ENCODE data around the gene KRTAP5-11. TPM values are rescaled to one million over a fixed set of nuclear protein-coding genes. Genes with fewer than 3 reads are reported as not detected.

KRTAP5-11 gene
- polyA plus RNA-seq, 2 of the 4 experiments (the other 2 are of a cell fraction): not detected

DNA sequence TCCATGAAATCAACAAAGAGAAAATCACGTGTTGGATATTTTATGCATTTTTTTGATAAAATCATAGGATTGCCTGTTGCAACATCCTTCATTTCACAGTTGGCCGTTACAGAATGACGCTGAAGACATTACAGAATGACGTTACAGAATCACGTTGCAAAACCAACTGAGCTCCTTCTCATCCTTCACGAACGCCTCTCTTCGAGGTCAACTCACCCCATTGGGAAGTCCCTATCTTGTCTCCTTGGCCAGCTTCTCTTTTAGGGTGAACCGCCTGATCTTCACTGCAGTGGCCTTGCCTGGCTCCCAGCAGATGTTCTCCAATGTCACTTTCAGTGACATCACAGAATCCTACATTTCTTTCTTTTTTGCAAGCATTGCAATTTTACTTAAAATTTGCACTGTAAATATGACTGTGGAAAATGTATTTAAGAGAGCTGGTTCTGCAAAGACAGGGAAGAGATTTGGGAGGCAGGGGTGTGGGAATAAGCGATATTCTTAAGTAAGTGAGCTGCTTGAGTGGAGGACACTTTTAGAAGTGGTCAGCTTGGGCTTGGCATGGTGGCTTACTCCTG is 50.6 kb downstream of the KRTAP5-11 start:
- 74% methylated on average over 10 of the region's 10 CpGs for WGBS (ENCODE audit: missing lambda C conversion rate)
- H3K4me3 ChIP-seq: no peak overlapping the region
- no peak for ATAC-seq
- DNase-seq (ENCODE audit: low read depth in 1 of 2, low spot score in 1 of 2): no peak
- H3K4me2 ChIP-seq: no peak overlapping the region
- CTCF ChIA-PET: no interaction called here
- POLR2A ChIA-PET: no interaction called here
- peak; percentile 28 for FAIRE-seq
- no peaks in the 10 kb centered on the region for H3K4me1 ChIP-seq
- no peaks in the 10 kb centered on the region for H3K9me3 ChIP-seq
- H3K27ac ChIP-seq: no peak overlapping the region
- peak; percentile 84 for TF ChIP-seq MAFK (IDR thresholded peaks at IDR 0.05; ENCODE audit: partially characterized antibody)
- no peak for TF ChIP-seq EP300 (IDR thresholded peaks at IDR 0.05)

Small RNA genes lying within 50 kb of the gene (small RNA-seq; reads per million reads assigned to genes)
- gene AP000867.1 (0 reads per million in 6 experiments), gene KRTAP5-14P (0 reads per million in 6 experiments)

Other genes with a start within 250 kb of the KRTAP5-11 start
- gene DHCR7, start 134.5 kb downstream of the KRTAP5-11 start, polyA plus RNA-seq (2011; rRNA removed): 42.7 and 44.2 TPM in 2 replicates
- 47.2 to 82.2 TPM (median 75.8 TPM) in 3 replicates for gene DHCR7, start 134.5 kb downstream of the KRTAP5-11 start, polyA plus RNA-seq (2017; fragmentation: RNase III; extraction: RNeasy Plus Mini Kit Qiagen cat#74134 plus additional on column Dnase treatment)
- 34.6 and 47.1 TPM in 2 replicates for gene NADSYN1, start 129.7 kb downstream of the KRTAP5-11 start, polyA plus RNA-seq (2011; rRNA removed)
- gene NADSYN1, start 129.7 kb downstream of the KRTAP5-11 start, polyA plus RNA-seq (2017; fragmentation: RNase III; extraction: RNeasy Plus Mini Kit Qiagen cat#74134 plus additional on column Dnase treatment): 63.3 to 70.9 TPM (median 67.6 TPM) in 3 replicates
- not detected in 2 replicates for gene KRTAP5-7, start 55.6 kb downstream of the KRTAP5-11 start, polyA plus RNA-seq (2011; rRNA removed)
- gene KRTAP5-7, start 55.6 kb downstream of the KRTAP5-11 start, polyA plus RNA-seq (2017; fragmentation: RNase III; extraction: RNeasy Plus Mini Kit Qiagen cat#74134 plus additional on column Dnase treatment): not detected in 3 replicates
- gene KRTAP5-8, start 44.9 kb downstream of the KRTAP5-11 start, polyA plus RNA-seq (2011; rRNA removed): not detected in 2 replicates
- not detected in 3 replicates for gene KRTAP5-8, start 44.9 kb downstream of the KRTAP5-11 start, polyA plus RNA-seq (2017; fragmentation: RNase III; extraction: RNeasy Plus Mini Kit Qiagen cat#74134 plus additional on column Dnase treatment)
- 0.11 TPM in 1 of 2 replicates, not detected in the other for gene KRTAP5-9, start 34.5 kb downstream of the KRTAP5-11 start, polyA plus RNA-seq (2011; rRNA removed)
- gene KRTAP5-9, start 34.5 kb downstream of the KRTAP5-11 start, polyA plus RNA-seq (2017; fragmentation: RNase III; extraction: RNeasy Plus Mini Kit Qiagen cat#74134 plus additional on column Dnase treatment): 0.08 TPM in 1 of 3 replicates, not detected in the others
- not detected in 2 replicates for gene KRTAP5-10, start 17.3 kb downstream of the KRTAP5-11 start, polyA plus RNA-seq (2011; rRNA removed)
- gene KRTAP5-10, start 17.3 kb downstream of the KRTAP5-11 start, polyA plus RNA-seq (2017; fragmentation: RNase III; extraction: RNeasy Plus Mini Kit Qiagen cat#74134 plus additional on column Dnase treatment): not detected in 3 replicates

Measured in A549 (cell line).